RWPE2 (cell line): ENCODE measurements around the gene KRT3.

Source experiments
- ATAC-seq: fragments of 200-7000 bp; cut with Tn5 transposase; 3 replicates; pipeline ENCODE4 v1.9.1; 2021; ENCODE audit warnings: low read depth
- DNase-seq: peaks from one replicate; pipeline ENCODE4 v3.0.0-alpha.2; 2020; ENCODE audit warnings: low spot score
- H3K27ac ChIP-seq: fragments of 450-650 bp; 2 replicates; pipeline ENCODE4 v1.5.1; 2017; ENCODE audit warnings: mild to moderate bottlenecking; ENCODE audit not compliant: poor library complexity, severe bottlenecking
- H3K27me3 ChIP-seq: fragments of 250-450 bp; sonication (Bioruptor Pico); 2 replicates; pipeline ENCODE4 v1.5.1; 2021; ENCODE audit warnings: mild to moderate bottlenecking, moderate library complexity; ENCODE audit not compliant: insufficient read depth, poor library complexity, severe bottlenecking
- H3K36me3 ChIP-seq: fragments of 250-450 bp; sonication (Bioruptor Pico); 2 replicates; pipeline ENCODE4 v1.5.1; 2020; ENCODE audit warnings: low read depth, mild to moderate bottlenecking, moderate library complexity
- H3K4me1 ChIP-seq: fragments of 250-450 bp; sonication (Bioruptor Pico); 2 replicates; pipeline ENCODE4 v1.5.1; 2021; ENCODE audit warnings: mild to moderate bottlenecking, moderate library complexity; ENCODE audit not compliant: insufficient read depth, poor library complexity, severe bottlenecking
- H3K4me3 ChIP-seq: fragments of 250-450 bp; sonication (Bioruptor Pico); 2 replicates; pipeline ENCODE4 v1.5.1; 2021; ENCODE audit warnings: mild to moderate bottlenecking, moderate library complexity; ENCODE audit not compliant: severe bottlenecking
- H3K9me3 ChIP-seq: fragments of 250-450 bp; sonication (Bioruptor Pico); 2 replicates; pipeline ENCODE4 v1.5.1; 2021; ENCODE audit warnings: mild to moderate bottlenecking, moderate library complexity; ENCODE audit not compliant: severe bottlenecking
- CTCF ChIP-seq: fragments of 450-650 bp; IDR thresholded peaks from one replicate; pipeline ENCODE4 v1.5.1; 2017; ENCODE audit warnings: mild to moderate bottlenecking, moderate library complexity; ENCODE audit not compliant: poor library complexity, severe bottlenecking

KRT3 gene

DNA sequence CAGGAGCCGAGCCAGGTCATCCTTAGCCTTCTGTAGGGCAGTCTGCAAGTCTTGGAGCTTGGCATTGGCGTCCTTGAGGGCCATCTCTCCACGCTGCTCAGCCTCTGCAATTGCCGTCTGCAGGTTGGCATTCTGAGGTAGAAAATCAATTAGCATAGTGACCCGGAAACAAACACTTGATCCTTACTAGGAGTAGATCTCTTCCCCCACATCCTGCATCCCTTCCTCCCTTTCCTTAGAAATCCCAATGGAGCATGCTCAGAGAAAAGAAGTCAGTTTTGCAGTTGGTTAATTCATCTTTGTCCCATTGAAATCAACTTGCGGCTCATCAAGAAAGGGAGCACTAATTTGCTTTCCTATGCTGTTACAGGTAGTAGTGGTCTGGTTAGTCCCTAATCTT lies 24.8 kb downstream of the KRT3 start:
- no peaks in the 10 kb centered on the region for H3K36me3 ChIP-seq
- H3K4me3 ChIP-seq: no peak overlapping the region
- H3K4me1 ChIP-seq: no peaks in the 10 kb centered on the region
- no peaks in the 10 kb centered on the region for H3K9me3 ChIP-seq
- DNase-seq (no peak), ATAC-seq (no peak)
- H3K27ac ChIP-seq: no peak overlapping the region
- no peak for TF ChIP-seq CTCF
- peaks cover 8% of the 10 kb centered on the region for H3K27me3 ChIP-seq

DNA sequence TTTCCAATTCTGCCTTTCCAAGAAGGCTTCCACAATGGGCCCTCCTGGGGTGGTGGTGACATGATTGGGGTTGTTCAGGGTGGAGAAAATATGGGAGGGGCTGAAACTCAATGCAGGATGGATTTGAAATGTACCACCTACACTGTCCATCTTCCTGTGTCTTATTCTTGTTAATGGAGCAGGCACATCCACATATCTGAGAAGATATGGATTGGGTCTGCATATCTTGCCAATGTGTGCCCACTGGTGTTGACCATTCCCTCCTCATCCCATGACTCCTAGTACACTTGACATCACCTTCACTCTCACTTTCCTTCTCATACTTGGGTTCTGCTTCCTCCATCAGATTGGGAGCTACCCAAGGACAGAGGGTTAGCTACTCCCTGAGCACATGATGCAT lies 26.0 kb downstream of the KRT3 start:
- no peaks in the 10 kb centered on the region for H3K9me3 ChIP-seq
- DNase-seq: no peak
- ATAC-seq: no peak
- peaks cover 8% of the 10 kb centered on the region for H3K27me3 ChIP-seq
- H3K4me1 ChIP-seq: no peaks in the 10 kb centered on the region
- H3K4me3 ChIP-seq: no peak overlapping the region
- H3K27ac ChIP-seq: no peak overlapping the region
- no peaks in the 10 kb centered on the region for H3K36me3 ChIP-seq
- no peak for TF ChIP-seq CTCF

DNA sequence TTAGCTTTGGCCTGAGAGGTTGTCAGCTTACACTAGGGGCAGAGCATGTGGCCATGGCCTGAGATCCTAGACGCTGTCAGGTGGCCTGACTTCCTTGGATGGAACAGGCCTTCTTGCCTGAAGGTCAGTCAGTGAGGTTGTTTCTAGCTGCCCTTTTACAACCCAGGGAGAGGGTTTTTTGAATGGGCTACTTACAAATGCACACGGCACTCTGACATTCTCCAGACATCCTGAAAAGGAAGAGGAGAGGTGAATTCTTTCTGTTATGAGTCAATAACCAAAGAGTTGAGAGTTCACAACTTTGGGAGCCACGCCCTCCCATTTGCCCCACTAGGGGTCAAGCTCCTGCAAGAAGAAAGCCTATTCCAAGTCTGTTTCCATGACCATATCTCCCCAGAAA lies 26.6 kb downstream of the KRT3 start:
- Histone ChIP-seq H3K4me1 (no peaks in the 10 kb centered on the region), H3K4me3 (no peak overlapping the region), H3K27me3 (peaks cover 8% of the 10 kb centered on the region), H3K9me3 (no peaks in the 10 kb centered on the region), H3K36me3 (no peaks in the 10 kb centered on the region), H3K27ac (no peak overlapping the region)
- ATAC-seq (no peak), DNase-seq (no peak)
- TF ChIP-seq CTCF: no peak

- peaks cover 3% of the 10 kb centered on the region for H3K27me3 ChIP-seq
Observed at GRCh38 chr12:52768479-52769200, 27.3 kb downstream of the KRT3 start.

More at GRCh38 chr12:52768479-52769200, 27.3 kb downstream of the KRT3 start:
- Histone ChIP-seq H3K36me3 (no peaks in the 10 kb centered on the region), H3K9me3 (no peaks in the 10 kb centered on the region), H3K27ac (no peak overlapping the region), H3K4me1 (no peaks in the 10 kb centered on the region), H3K4me3 (no peak overlapping the region)
- DNase-seq (no peak), ATAC-seq (no peak)
- TF ChIP-seq CTCF: no peak
